Testis (tissue), 5 donors: ENCODE results near the gene METTL23. TPM values are rescaled to one million over a fixed set of nuclear protein-coding genes. Genes with fewer than 3 reads are reported as not detected.
A peak's percentile ranks its signal among the peaks of the same experiment; 100 is the strongest.

ENCODE experiments used
- DNase-seq: peaks from one replicate; pipeline ENCODE4 v3.0.0-alpha.2; 2019
- H3K27ac ChIP-seq, 2 donors: fragments of 200-600 bp; sonication (generic); one replicate each; pipeline ENCODE4 v1.5.1; 2019
- H3K27me3 ChIP-seq: fragments of 200-600 bp; sonication (generic); one replicate; pipeline ENCODE4 v1.5.1; 2019
- H3K36me3 ChIP-seq: fragments of 200-600 bp; sonication (generic); one replicate; pipeline ENCODE4 v1.5.1; 2017; ENCODE audit warnings: low read depth; ENCODE audit errors: missing control alignments
- H3K4me1 ChIP-seq: fragments of 200-600 bp; sonication (generic); one replicate; pipeline ENCODE4 v1.5.1; 2019
- H3K4me3 ChIP-seq, 2 donors: fragments of 200-600 bp; sonication (generic); one replicate each; pipeline ENCODE4 v1.5.1; 2017 to 2019
- H3K9me3 ChIP-seq: fragments of 200-600 bp; sonication (generic); one replicate; pipeline ENCODE4 v1.5.1; 2017
- POLR2A ChIP-seq: fragments of 450-650 bp; IDR thresholded peaks from one replicate; pipeline ENCODE4 v1.6.1; 2017; ENCODE audit warnings: antibody characterized with exemption, mild to moderate bottlenecking, moderate library complexity
- WGBS, 2 donors: methylation state at CpG; one replicate each; pipeline ENCODE4 v1.1.5; 2018; 5-methylcytosine and 5-hydroxymethylcytosine counted together
- intact Hi-C: fragments of 100-400 bp; cut with DNase I; formaldehyde crosslinking; loops from one replicate; pipeline ENCODE4 v1.15.1; 2023; ENCODE audit warnings: low total_unique reads
- long read RNA-seq, 2 donors: transcript quantifications; one replicate each; lab custom pipeline, GENCODE V29; 2026
- polyA plus RNA-seq: library from polyadenylated mRNA; stranded (reverse); fragments of 350-450 nt; fragmentation: Illumina TruSeq; extraction: RNeasy Lipid Tissue Mini Kit (QIAGEN cat#74804); gene quantifications from one replicate; pipeline ENCODE4 v1.2.3, GENCODE V29; 2014; ENCODE audit warnings: low read depth, low replicate concordance; ENCODE audit not compliant: insufficient read depth
- total RNA-seq, 2 donors: library from RNA; depleted of rRNA; stranded (reverse); fragments of >200 nt; gene quantifications; one replicate each; pipeline ENCODE4 v1.2.3, GENCODE V29; 2016
- TF ChIP-seq, protein P1 (sequence below), 3 experiments: fragments of 450-650 bp in 2 of 3; fragments of 200-600 bp in 1 of 3; sonication (generic) in 1 of 3; IDR thresholded peaks; one replicate each; pipeline ENCODE4 v1.5.1; 2016 to 2019; ENCODE audit warnings: antibody characterized with exemption in 3 of 3, mild to moderate bottlenecking in 2 of 3, moderate library complexity in 1 of 3

Gene METTL23, protein sequence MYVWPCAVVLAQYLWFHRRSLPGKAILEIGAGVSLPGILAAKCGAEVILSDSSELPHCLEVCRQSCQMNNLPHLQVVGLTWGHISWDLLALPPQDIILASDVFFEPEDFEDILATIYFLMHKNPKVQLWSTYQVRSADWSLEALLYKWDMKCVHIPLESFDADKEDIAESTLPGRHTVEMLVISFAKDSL
- total RNA-seq: 10 to 100 TPM; 37.5 to 45.3 TPM
- polyA plus RNA-seq: 122 TPM
- long read RNA-seq, donor 1, transcript METTL23-212 (4 exons, 1,006 nt): major isoform, 5 of 253 reads
- long read RNA-seq, donor 1, partial matches to known transcripts: 82 of 253 reads
- long read RNA-seq, donor 1, other reads (novel, unspliced or antisense): 155 of 253 reads
- long read RNA-seq, donor 2, partial matches to known transcripts: 0 of 3 reads
- long read RNA-seq, donor 2, other reads (novel, unspliced or antisense): 0 of 3 reads

DNA sequence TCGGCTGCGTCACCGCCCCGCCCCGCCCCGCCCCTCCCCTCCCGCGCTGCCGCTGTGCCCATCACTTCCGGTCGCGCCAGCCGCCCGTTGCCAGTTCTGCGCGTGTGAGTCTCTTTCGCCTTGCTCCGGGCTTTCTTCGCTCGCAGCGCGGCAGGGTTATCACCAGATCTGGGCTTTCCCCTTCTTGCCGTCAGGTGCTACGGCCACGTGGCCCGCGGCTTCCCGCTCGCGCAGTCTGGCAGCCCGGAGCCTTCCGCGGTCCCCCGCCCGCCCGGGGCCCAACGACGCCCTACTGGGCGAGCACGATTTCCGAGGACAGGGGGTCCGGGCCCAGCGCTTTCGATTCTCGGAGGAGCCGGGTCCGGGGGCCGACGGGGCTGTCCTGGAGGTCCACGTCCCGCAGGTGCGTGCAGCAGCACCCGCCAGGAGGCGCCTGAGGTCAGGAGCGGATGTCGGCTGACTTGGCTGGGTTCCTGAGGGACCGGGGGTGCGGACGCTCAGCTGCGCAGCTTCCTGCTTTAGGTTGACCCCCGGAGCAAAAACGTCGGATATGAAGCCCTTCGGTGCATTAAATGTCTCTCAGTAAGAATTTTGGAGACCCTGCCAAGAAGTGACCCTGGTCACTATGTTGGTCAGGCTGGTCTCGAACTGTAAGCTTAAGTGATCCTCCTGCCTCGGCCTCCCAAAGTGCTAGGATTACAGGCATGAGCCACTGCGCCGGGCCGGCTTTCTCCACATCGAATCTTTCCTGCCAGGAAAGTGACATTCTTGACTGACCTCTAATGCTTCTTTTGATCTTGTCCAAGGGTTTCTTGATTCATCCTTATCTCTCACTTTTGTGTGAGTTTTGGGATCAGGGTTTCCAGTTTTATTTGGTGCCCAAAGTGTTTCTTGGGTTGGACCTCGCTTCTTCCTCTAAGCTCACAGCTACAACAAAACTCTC lies at the start of gene METTL23:
TSS of gene METTL23 (plus strand) at position 64 of the 943 bp plus-strand sequence. CDS start 2,872 bp downstream, outside the sequence.
- peak within 1 kb of the TSS; percentile 87 to 99 for H3K4me3 ChIP-seq
- no peaks in the 10 kb centered on the region for H3K27me3 ChIP-seq
- 1% methylated on average over 23 to 71 of the region's 71 CpGs for WGBS, 2 donors
- H3K27ac ChIP-seq: peak within 1 kb of the TSS; percentile 98 to 99
- no peaks in the 10 kb centered on the region for H3K36me3 ChIP-seq
- DNase-seq: peak; percentile 83
- H3K4me1 ChIP-seq: peaks cover 13% of the 10 kb centered on the region
- TF ChIP-seq, protein P1, sequence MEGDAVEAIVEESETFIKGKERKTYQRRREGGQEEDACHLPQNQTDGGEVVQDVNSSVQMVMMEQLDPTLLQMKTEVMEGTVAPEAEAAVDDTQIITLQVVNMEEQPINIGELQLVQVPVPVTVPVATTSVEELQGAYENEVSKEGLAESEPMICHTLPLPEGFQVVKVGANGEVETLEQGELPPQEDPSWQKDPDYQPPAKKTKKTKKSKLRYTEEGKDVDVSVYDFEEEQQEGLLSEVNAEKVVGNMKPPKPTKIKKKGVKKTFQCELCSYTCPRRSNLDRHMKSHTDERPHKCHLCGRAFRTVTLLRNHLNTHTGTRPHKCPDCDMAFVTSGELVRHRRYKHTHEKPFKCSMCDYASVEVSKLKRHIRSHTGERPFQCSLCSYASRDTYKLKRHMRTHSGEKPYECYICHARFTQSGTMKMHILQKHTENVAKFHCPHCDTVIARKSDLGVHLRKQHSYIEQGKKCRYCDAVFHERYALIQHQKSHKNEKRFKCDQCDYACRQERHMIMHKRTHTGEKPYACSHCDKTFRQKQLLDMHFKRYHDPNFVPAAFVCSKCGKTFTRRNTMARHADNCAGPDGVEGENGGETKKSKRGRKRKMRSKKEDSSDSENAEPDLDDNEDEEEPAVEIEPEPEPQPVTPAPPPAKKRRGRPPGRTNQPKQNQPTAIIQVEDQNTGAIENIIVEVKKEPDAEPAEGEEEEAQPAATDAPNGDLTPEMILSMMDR (IDR thresholded peaks at IDR 0.05): peak; percentile 69 to 80 (median 71)
- no peak for TF ChIP-seq POLR2A
- H3K9me3 ChIP-seq: no peaks in the 10 kb centered on the region
- intact Hi-C loops: no loop called here

GRCh38 chr17:76677406-76677805 lies 49.2 kb upstream of the METTL23 start:
- Histone ChIP-seq H3K4me1 (peaks cover 22% of the 10 kb centered on the region), H3K27me3 (no peaks in the 10 kb centered on the region), H3K4me3 (no peak overlapping the region), H3K9me3 (no peaks in the 10 kb centered on the region), H3K36me3 (no peaks in the 10 kb centered on the region), H3K27ac (no peak overlapping the region)
- TF ChIP-seq, protein P1 (IDR thresholded peaks at IDR 0.05): no peak
- TF ChIP-seq POLR2A: no peak
- DNase-seq: no peak
- intact Hi-C loops: no loop called here
- WGBS, 2 donors: 90 to 92% methylated on average over 16 of the region's 16 CpGs

DNA sequence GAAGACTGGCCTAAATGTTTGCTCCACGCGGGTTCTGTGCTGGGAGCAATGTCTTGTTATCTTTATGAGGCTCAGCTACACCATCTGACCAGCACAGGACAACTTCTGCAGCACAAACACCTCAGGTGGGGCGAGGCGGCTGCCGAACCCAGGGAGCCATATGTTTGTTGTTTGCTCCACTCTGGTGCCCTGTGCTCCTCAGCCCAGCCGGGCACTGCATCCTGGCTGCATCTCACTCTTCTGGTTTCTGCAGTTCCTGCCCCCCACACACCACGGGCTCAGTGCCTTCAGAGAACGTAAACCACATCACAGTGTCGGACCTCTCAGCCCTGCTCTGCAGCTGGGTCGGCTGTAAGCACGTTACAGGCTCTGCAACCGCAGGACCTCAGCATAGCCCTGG lies 48.3 kb upstream of the METTL23 start:
- TF ChIP-seq, protein P1 (IDR thresholded peaks at IDR 0.05): no peak
- TF ChIP-seq POLR2A: no peak
- no peak overlapping the region for H3K27ac ChIP-seq
- H3K27me3 ChIP-seq: no peaks in the 10 kb centered on the region
- intact Hi-C loops: no loop called here
- H3K36me3 ChIP-seq: no peaks in the 10 kb centered on the region
- WGBS, 2 donors: 78 to 79% methylated on average over 10 to 12 of the region's 12 CpGs
- H3K9me3 ChIP-seq: no peaks in the 10 kb centered on the region
- DNase-seq: no peak
- H3K4me1 ChIP-seq: peaks cover 29% of the 10 kb centered on the region
- H3K4me3 ChIP-seq: no peak overlapping the region

GRCh38 chr17:76679239-76679638 lies 47.4 kb upstream of the METTL23 start:
- H3K9me3 ChIP-seq: no peaks in the 10 kb centered on the region
- no peak for DNase-seq
- intact Hi-C loops: no loop called here
- TF ChIP-seq POLR2A: no peak
- TF ChIP-seq, protein P1 (IDR thresholded peaks at IDR 0.05): no peak
- H3K27ac ChIP-seq: no peak overlapping the region
- no peaks in the 10 kb centered on the region for H3K27me3 ChIP-seq
- H3K4me3 ChIP-seq: no peak overlapping the region
- no peaks in the 10 kb centered on the region for H3K36me3 ChIP-seq
- H3K4me1 ChIP-seq: peaks cover 32% of the 10 kb centered on the region
- WGBS, 2 donors: 79 to 81% methylated on average over 1 of the region's 1 CpG
